Measurements from ENCODE around the gene EEF2.
"Not testable (repeated sequence)": the region's sequence is repeated elsewhere in the genome, so short reads cannot be mapped to it uniquely, and the experiment has no call there.

EEF2 gene

DNA sequence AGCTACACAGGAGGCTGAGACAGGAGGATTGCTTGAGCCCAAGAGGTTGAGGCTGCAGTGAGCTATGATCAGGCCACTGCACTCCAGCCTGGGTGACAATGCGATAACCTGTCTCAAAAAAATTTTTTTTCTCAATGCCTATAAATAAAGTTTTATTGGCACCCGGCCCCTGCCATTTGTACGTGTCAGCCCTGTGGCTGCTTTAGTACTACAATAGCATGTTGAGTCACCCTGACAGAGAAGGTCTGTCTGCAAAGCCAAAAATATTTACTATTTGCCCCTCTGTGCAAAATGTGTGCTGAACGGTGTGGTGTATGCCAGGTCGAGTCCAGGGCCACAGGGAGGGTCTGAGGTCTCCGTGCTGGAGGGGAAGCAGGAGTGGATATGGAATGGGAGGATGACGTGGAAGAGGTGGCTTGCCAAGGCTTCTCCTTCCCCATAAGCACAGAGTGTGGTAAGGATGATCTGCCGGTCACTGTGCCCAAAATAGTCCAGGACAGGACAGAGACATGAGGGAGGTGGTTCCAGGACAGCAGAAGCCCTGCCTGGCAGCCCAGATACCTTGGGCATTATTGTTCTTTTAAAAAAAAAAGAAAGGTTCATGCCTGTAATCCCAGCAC, 42.4 kb downstream of the EEF2 start:
- no peak for DNase-seq

GRCh38 chr19:3938300-3938950, 46.8 kb downstream of the EEF2 start:
- not testable (repeated sequence) for DNase-seq

DNA sequence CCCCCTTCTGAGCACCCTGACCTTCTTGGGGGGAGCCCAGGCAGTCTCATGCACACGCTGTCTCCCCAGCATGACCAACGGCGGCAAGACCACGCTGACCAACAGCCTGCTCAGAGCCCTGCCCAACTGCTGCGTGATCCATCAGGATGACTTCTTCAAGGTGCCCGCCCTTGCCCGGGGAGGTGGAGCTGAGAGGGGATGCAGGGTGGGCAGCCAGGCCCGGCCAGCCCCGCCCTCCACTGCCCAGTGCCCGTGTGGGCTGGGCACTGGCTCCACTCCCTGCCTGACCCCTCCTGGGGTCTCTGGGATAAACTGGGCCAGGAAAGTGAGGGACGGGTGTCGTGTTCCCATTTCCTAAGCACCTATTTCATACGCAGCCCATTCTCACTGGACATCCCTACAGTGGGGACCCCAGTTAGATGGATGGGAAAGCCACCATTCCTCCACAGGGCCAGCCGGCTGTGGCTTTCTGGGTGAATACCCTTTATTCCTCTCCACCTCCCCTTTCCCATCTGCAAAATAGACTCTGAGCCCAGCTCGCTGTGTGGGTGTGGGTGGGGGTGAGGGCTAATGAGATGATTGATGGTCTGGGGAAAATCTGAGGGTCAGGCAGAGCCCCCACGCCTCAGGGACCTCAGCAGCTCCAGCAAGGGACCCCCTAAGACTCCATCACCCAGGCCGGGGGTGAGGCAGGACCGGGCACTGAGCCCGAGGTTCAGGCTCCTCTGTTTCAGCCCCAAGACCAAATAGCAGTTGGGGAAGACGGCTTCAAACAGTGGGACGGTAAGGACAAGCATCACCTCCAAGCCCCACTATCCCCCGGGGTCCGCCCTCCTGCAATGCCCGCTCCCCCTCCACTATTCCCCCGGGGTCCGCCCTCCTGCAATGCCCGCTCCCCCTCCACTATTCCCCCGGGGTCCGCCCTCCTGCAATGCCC, 48.5 kb downstream of the EEF2 start:
- DNase-seq, result no peak

- DNase-seq, result no peak
Observed at GRCh38 chr19:3932931-3933810, 52.1 kb downstream of the EEF2 start, which contains the start of gene NMRK2. NMRK2 (plus strand) TSS chr19:3933069; CDS start chr19:3933672, 603 bp downstream.

DNA sequence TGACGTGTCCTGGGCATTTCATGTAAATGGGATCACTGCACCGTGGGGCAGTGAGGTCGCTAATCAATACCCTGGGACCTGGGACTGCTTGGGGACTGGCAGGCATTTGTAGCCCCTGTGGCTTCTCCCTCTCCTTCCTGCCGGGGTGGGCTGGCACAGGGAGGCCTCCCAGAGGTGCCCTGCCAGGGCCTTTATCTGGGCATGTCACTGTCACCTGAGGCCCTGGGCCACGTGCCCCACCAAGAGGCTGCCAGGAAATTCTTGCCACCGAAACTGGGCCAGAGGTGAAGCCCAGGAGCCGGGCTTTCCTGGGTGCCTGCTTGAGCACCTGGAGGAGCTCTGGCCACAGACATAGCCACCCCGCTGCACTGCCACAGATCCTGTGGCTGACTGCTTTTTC, 54.2 kb downstream of the EEF2 start:
- no peak for DNase-seq
